Measurements from ENCODE around the gene MGAM2.

GRCh38 chr7:142185069-142185468, 73.6 kb downstream of the MGAM2 start:
- TF ChIP-seq KDM1A (CRISPR knock-in tag; IDR thresholded peaks at IDR 0.05) (no peak), SP4 (CRISPR knock-in tag; IDR thresholded peaks at IDR 0.05) (no peak), ZNF260 (CRISPR knock-in tag; IDR thresholded peaks at IDR 0.05; ENCODE audit: borderline replicate concordance, low read depth) (no peak), FOXJ3 (CRISPR knock-in tag; IDR thresholded peaks at IDR 0.05; ENCODE audit: borderline replicate concordance) (no peak), CTCF (CRISPR knock-in tag; IDR thresholded peaks at IDR 0.05) (no peak), ZMYM4 (CRISPR knock-in tag; IDR thresholded peaks at IDR 0.05) (no peak), MYC (CRISPR knock-in tag; IDR thresholded peaks at IDR 0.05; ENCODE audit: borderline replicate concordance) (no peak), EP300 (IDR thresholded peaks at IDR 0.05; ENCODE audit: low read depth in 2 of 2, low read length in 2 of 2) (no peak), EP300 (CRISPR knock-in tag; IDR thresholded peaks at IDR 0.05; ENCODE audit: borderline replicate concordance) (no peak), SMAD3 (CRISPR knock-in tag; IDR thresholded peaks at IDR 0.05) (no peak), HNF4A (CRISPR knock-in tag; IDR thresholded peaks at IDR 0.05) (no peak)
- TF ChIP-seq, protein P1, sequence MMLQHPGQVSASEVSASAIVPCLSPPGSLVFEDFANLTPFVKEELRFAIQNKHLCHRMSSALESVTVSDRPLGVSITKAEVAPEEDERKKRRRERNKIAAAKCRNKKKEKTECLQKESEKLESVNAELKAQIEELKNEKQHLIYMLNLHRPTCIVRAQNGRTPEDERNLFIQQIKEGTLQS (CRISPR knock-in tag; IDR thresholded peaks at IDR 0.05) = no peak
- TF ChIP-seq, protein P2, sequence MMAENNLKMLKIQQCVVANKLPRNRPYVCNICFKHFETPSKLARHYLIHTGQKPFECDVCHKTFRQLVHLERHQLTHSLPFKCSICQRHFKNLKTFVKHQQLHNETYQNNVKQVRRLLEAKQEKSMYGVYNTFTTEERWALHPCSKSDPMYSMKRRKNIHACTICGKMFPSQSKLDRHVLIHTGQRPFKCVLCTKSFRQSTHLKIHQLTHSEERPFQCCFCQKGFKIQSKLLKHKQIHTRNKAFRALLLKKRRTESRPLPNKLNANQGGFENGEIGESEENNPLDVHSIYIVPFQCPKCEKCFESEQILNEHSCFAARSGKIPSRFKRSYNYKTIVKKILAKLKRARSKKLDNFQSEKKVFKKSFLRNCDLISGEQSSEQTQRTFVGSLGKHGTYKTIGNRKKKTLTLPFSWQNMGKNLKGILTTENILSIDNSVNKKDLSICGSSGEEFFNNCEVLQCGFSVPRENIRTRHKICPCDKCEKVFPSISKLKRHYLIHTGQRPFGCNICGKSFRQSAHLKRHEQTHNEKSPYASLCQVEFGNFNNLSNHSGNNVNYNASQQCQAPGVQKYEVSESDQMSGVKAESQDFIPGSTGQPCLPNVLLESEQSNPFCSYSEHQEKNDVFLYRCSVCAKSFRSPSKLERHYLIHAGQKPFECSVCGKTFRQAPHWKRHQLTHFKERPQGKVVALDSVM (CRISPR knock-in tag; IDR thresholded peaks at IDR 0.05) = no peak
- TF ChIP-seq, protein P3, sequence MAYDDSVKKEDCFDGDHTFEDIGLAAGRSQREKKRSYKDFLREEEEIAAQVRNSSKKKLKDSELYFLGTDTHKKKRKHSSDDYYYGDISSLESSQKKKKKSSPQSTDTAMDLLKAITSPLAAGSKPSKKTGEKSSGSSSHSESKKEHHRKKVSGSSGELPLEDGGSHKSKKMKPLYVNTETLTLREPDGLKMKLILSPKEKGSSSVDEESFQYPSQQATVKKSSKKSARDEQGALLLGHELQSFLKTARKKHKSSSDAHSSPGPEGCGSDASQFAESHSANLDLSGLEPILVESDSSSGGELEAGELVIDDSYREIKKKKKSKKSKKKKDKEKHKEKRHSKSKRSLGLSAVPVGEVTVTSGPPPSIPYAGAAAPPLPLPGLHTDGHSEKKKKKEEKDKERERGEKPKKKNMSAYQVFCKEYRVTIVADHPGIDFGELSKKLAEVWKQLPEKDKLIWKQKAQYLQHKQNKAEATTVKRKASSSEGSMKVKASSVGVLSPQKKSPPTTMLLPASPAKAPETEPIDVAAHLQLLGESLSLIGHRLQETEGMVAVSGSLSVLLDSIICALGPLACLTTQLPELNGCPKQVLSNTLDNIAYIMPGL (CRISPR knock-in tag; IDR thresholded peaks at IDR 0.05; ENCODE audit: borderline replicate concordance in 1 of 2, low read depth in 1 of 2) = no peak
